GM19438 (cell line): Measurements from ENCODE around the gene IFNAR1.
A peak's percentile ranks its signal among the peaks of the same experiment; 100 is the strongest.
"Not testable (repeated sequence)": the region's sequence is repeated elsewhere in the genome, so short reads cannot be mapped to it uniquely, and the experiment has no call there.

Experiments used
- ATAC-seq: cut with Tn5 transposase; IDR thresholded peaks from one replicate; pipeline ENCODE4 v1.9.1; 2021; ENCODE audit warnings: low read depth; ENCODE audit not compliant: unreplicated experiment

Gene IFNAR1

GRCh38 chr21:33373451-33373850 lies 48.7 kb downstream of the IFNAR1 start:
- no peak for ATAC-seq

GRCh38 chr21:33374080-33374449 lies 49.3 kb downstream of the IFNAR1 start:
- no peak for ATAC-seq

GRCh38 chr21:33374450-33375096 lies 49.8 kb downstream of the IFNAR1 start:
- ATAC-seq = no peak

GRCh38 chr21:33375101-33375644 lies 50.4 kb downstream of the IFNAR1 start:
- ATAC-seq = no peak

GRCh38 chr21:33377221-33377920 lies 52.6 kb downstream of the IFNAR1 start:
- no peak for ATAC-seq

GRCh38 chr21:33378081-33378480 lies 53.3 kb downstream of the IFNAR1 start:
- no peak for ATAC-seq

- ATAC-seq = not testable (repeated sequence)
Measured at GRCh38 chr21:33379934-33380333, 55.2 kb downstream of the IFNAR1 start.

GRCh38 chr21:33380483-33380998 lies 55.8 kb downstream of the IFNAR1 start:
- ATAC-seq = peak; percentile 41

- ATAC-seq = not testable (repeated sequence)
Measured at GRCh38 chr21:33381381-33381780, 56.6 kb downstream of the IFNAR1 start.

- peak; percentile 77 for ATAC-seq
Measured at GRCh38 chr21:33383056-33383888, 58.5 kb downstream of the IFNAR1 start.

GRCh38 chr21:33384841-33385331 lies 60.1 kb downstream of the IFNAR1 start:
- ATAC-seq = no peak

- no peak for ATAC-seq
Measured at GRCh38 chr21:33386222-33386784, 61.5 kb downstream of the IFNAR1 start.

GRCh38 chr21:33387294-33387693 lies 62.5 kb downstream of the IFNAR1 start:
- no peak for ATAC-seq

GRCh38 chr21:33388188-33388587 lies 63.4 kb downstream of the IFNAR1 start:
- ATAC-seq = no peak

GRCh38 chr21:33390479-33390878 lies 65.7 kb downstream of the IFNAR1 start:
- ATAC-seq = no peak

GRCh38 chr21:33391656-33392055 lies 66.9 kb downstream of the IFNAR1 start:
- no peak for ATAC-seq

GRCh38 chr21:33392284-33392985 lies 67.7 kb downstream of the IFNAR1 start:
- no peak for ATAC-seq

- ATAC-seq = no peak
Measured at GRCh38 chr21:33393348-33393747, 68.6 kb downstream of the IFNAR1 start.

- no peak for ATAC-seq
Measured at GRCh38 chr21:33394260-33394659, 69.5 kb downstream of the IFNAR1 start.

GRCh38 chr21:33395891-33396331 lies 71.1 kb downstream of the IFNAR1 start:
- no peak for ATAC-seq
